ENCODE data around the gene PDLIM5.

DNA sequence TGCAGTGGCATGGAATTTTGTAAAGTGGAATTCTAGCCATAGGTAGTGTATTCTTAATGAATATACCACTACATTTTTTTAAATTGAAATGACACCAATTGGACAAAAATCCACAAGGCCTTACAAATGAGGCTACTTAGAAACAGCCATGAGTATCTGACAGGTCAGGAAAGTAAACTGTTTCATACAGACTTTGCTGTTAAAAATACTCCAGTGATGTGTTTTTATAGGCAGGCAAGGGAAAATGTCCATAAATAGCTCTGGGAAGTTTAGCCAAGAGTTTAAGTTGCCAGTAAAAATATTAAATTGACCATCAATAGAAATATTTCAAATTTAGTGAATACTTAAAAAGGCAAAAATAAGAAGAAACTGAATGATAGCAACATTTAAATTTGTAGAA lies 41.8 kb upstream of the PDLIM5 start:
- TF ChIP-seq, protein P1, sequence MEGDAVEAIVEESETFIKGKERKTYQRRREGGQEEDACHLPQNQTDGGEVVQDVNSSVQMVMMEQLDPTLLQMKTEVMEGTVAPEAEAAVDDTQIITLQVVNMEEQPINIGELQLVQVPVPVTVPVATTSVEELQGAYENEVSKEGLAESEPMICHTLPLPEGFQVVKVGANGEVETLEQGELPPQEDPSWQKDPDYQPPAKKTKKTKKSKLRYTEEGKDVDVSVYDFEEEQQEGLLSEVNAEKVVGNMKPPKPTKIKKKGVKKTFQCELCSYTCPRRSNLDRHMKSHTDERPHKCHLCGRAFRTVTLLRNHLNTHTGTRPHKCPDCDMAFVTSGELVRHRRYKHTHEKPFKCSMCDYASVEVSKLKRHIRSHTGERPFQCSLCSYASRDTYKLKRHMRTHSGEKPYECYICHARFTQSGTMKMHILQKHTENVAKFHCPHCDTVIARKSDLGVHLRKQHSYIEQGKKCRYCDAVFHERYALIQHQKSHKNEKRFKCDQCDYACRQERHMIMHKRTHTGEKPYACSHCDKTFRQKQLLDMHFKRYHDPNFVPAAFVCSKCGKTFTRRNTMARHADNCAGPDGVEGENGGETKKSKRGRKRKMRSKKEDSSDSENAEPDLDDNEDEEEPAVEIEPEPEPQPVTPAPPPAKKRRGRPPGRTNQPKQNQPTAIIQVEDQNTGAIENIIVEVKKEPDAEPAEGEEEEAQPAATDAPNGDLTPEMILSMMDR (IDR thresholded peaks at IDR 0.05) = no peak
- TF ChIP-seq POLR2A (IDR thresholded peaks at IDR 0.05) = no peak

Measured in vagina (tissue), 2 donors.